ENCODE data around the gene MRPL28.
"Not testable (repeated sequence)": the region's sequence is repeated elsewhere in the genome, so short reads cannot be mapped to it uniquely, and the experiment has no call there.

The MRPL28 gene

GRCh38 chr16:399340-400019, 29.1 kb upstream of the MRPL28 start:
- no peaks in the 10 kb centered on the region for H3K27me3 ChIP-seq (ENCODE audit: insufficient read depth, low read length)
- H3K9ac ChIP-seq (ENCODE audit: low read depth, low read length) = no peak overlapping the region
- H3K9me3 ChIP-seq (ENCODE audit: insufficient read depth, low read depth, low read length) = no peaks in the 10 kb centered on the region
- no peak overlapping the region for H3K4me3 ChIP-seq (ENCODE audit: low read length)
- peaks cover 6% of the 10 kb centered on the region; the same call in 1 of the 2 replicates for H3K4me1 ChIP-seq (ENCODE audit: insufficient read depth, low read length)
- no peak overlapping the region for H3K27ac ChIP-seq (ENCODE audit: low read length)
- H3K36me3 ChIP-seq (ENCODE audit: insufficient read depth, low read depth, low read length) = peaks cover 28% of the 10 kb centered on the region

- H3K4me3 ChIP-seq (ENCODE audit: low read length) = peak overlapping the region; percentile 60; the same call in 1 of the 2 replicates
These were observed 28.4 kb upstream of the MRPL28 start for GRCh38 chr16:398561-399339.

GRCh38 chr16:397736-398332, 27.5 kb upstream of the MRPL28 start:
- Histone ChIP-seq H3K4me3 (ENCODE audit: low read length) (peak overlapping the region; percentile 60; the same call in 1 of the 2 replicates), H3K27me3 (ENCODE audit: insufficient read depth, low read length) (no peaks in the 10 kb centered on the region), H3K9me3 (ENCODE audit: insufficient read depth, low read depth, low read length) (no peaks in the 10 kb centered on the region), H3K36me3 (ENCODE audit: insufficient read depth, low read depth, low read length) (peaks cover 28% of the 10 kb centered on the region), H3K9ac (ENCODE audit: low read depth, low read length) (peak overlapping the region; percentile 48; the same call in 1 of the 2 replicates), H3K4me1 (ENCODE audit: insufficient read depth, low read length) (peaks cover 6% of the 10 kb centered on the region; the same call in 1 of the 2 replicates), H3K27ac (ENCODE audit: low read length) (no peak overlapping the region)

More at GRCh38 chr16:398561-399339, 28.4 kb upstream of the MRPL28 start:
- H3K4me1 ChIP-seq (ENCODE audit: insufficient read depth, low read length) = peaks cover 6% of the 10 kb centered on the region; the same call in 1 of the 2 replicates
- H3K9ac ChIP-seq (ENCODE audit: low read depth, low read length) = no peak overlapping the region
- H3K9me3 ChIP-seq (ENCODE audit: insufficient read depth, low read depth, low read length) = no peaks in the 10 kb centered on the region
- no peaks in the 10 kb centered on the region for H3K27me3 ChIP-seq (ENCODE audit: insufficient read depth, low read length)
- no peak overlapping the region for H3K27ac ChIP-seq (ENCODE audit: low read length)
- H3K36me3 ChIP-seq (ENCODE audit: insufficient read depth, low read depth, low read length) = peaks cover 28% of the 10 kb centered on the region

- Histone ChIP-seq H3K9ac (ENCODE audit: low read depth, low read length) (peak within 1 kb of the TSS; percentile 75), H3K4me3 (ENCODE audit: low read length) (peak within 1 kb of the TSS; percentile 74), H3K9me3 (ENCODE audit: insufficient read depth, low read depth, low read length) (peaks cover 1% of the 10 kb centered on the region; the same call in 1 of the 2 replicates), H3K27me3 (ENCODE audit: insufficient read depth, low read length) (no peaks in the 10 kb centered on the region), H3K36me3 (ENCODE audit: insufficient read depth, low read depth, low read length) (peaks cover 28% of the 10 kb centered on the region), H3K27ac (ENCODE audit: low read length) (no peak within 1 kb of the TSS), H3K4me1 (ENCODE audit: insufficient read depth, low read length) (peaks cover 6% of the 10 kb centered on the region; the same call in 1 of the 2 replicates)
These were observed 26.9 kb upstream of the MRPL28 start, which contains the start of gene NME4 for GRCh38 chr16:397135-397661. NME4 (plus strand) TSS chr16:397199; CDS start chr16:397223, 24 bp downstream.

- peak overlapping the region; percentile 75; the same call in 1 of the 2 replicates for H3K9ac ChIP-seq (ENCODE audit: low read depth, low read length)
- peaks cover 28% of the 10 kb centered on the region for H3K36me3 ChIP-seq (ENCODE audit: insufficient read depth, low read depth, low read length)
- no peak overlapping the region for H3K27ac ChIP-seq (ENCODE audit: low read length)
- H3K4me3 ChIP-seq (ENCODE audit: low read length) = peak overlapping the region; percentile 74
- no peaks in the 10 kb centered on the region for H3K27me3 ChIP-seq (ENCODE audit: insufficient read depth, low read length)
- peaks cover 5% of the 10 kb centered on the region; the same call in 1 of the 2 replicates for H3K9me3 ChIP-seq (ENCODE audit: insufficient read depth, low read depth, low read length)
- peaks cover 6% of the 10 kb centered on the region; the same call in 1 of the 2 replicates for H3K4me1 ChIP-seq (ENCODE audit: insufficient read depth, low read length)
These were observed 26.3 kb upstream of the MRPL28 start for GRCh38 chr16:396605-397004.

GRCh38 chr16:396199-396598, 25.9 kb upstream of the MRPL28 start:
- Histone ChIP-seq H3K36me3 (ENCODE audit: insufficient read depth, low read depth, low read length) (peaks cover 28% of the 10 kb centered on the region), H3K4me3 (ENCODE audit: low read length) (peak overlapping the region; percentile 74), H3K9ac (ENCODE audit: low read depth, low read length) (peak overlapping the region; percentile 75; the same call in 1 of the 2 replicates), H3K4me1 (ENCODE audit: insufficient read depth, low read length) (peaks cover 6% of the 10 kb centered on the region; the same call in 1 of the 2 replicates), H3K27ac (ENCODE audit: low read length) (no peak overlapping the region), H3K27me3 (ENCODE audit: insufficient read depth, low read length) (no peaks in the 10 kb centered on the region), H3K9me3 (ENCODE audit: insufficient read depth, low read depth, low read length) (peaks cover 5% of the 10 kb centered on the region; the same call in 1 of the 2 replicates)

- Histone ChIP-seq H3K27me3 (ENCODE audit: insufficient read depth, low read length) (no peaks in the 10 kb centered on the region), H3K27ac (ENCODE audit: low read length) (no peak overlapping the region)
These were observed 22.2 kb upstream of the MRPL28 start for GRCh38 chr16:392450-393030.

GRCh38 chr16:391885-392335, 21.6 kb upstream of the MRPL28 start:
- H3K4me3 ChIP-seq (ENCODE audit: low read length) = no peak overlapping the region
- no peak overlapping the region for H3K27ac ChIP-seq (ENCODE audit: low read length)
- peaks cover 8% of the 10 kb centered on the region for H3K4me1 ChIP-seq (ENCODE audit: insufficient read depth, low read length)
- H3K27me3 ChIP-seq (ENCODE audit: insufficient read depth, low read length) = no peaks in the 10 kb centered on the region
- no peaks in the 10 kb centered on the region for H3K36me3 ChIP-seq (ENCODE audit: insufficient read depth, low read depth, low read length)
- no peak overlapping the region for H3K9ac ChIP-seq (ENCODE audit: low read depth, low read length)
- peaks cover 5% of the 10 kb centered on the region; the same call in 1 of the 2 replicates for H3K9me3 ChIP-seq (ENCODE audit: insufficient read depth, low read depth, low read length)

More at GRCh38 chr16:392450-393030, 22.2 kb upstream of the MRPL28 start:
- Histone ChIP-seq H3K9ac (ENCODE audit: low read depth, low read length) (no peak overlapping the region), H3K36me3 (ENCODE audit: insufficient read depth, low read depth, low read length) (no peaks in the 10 kb centered on the region), H3K4me3 (ENCODE audit: low read length) (no peak overlapping the region), H3K9me3 (ENCODE audit: insufficient read depth, low read depth, low read length) (peaks cover 5% of the 10 kb centered on the region; the same call in 1 of the 2 replicates), H3K4me1 (ENCODE audit: insufficient read depth, low read length) (peaks cover 8% of the 10 kb centered on the region)

- Histone ChIP-seq H3K27ac (ENCODE audit: low read length) (no peak overlapping the region), H3K9ac (ENCODE audit: low read depth, low read length) (no peak overlapping the region), H3K36me3 (ENCODE audit: insufficient read depth, low read depth, low read length) (no peaks in the 10 kb centered on the region)
These were observed 19.0 kb upstream of the MRPL28 start for GRCh38 chr16:389352-389751.

GRCh38 chr16:387761-388666, 17.7 kb upstream of the MRPL28 start:
- not testable (repeated sequence) for H3K36me3 ChIP-seq (ENCODE audit: insufficient read depth, low read depth, low read length); H3K27me3 ChIP-seq (ENCODE audit: insufficient read depth, low read length); H3K9me3 ChIP-seq (ENCODE audit: insufficient read depth, low read depth, low read length); H3K4me3 ChIP-seq (ENCODE audit: low read length); H3K27ac ChIP-seq (ENCODE audit: low read length); H3K9ac ChIP-seq (ENCODE audit: low read depth, low read length)
- peaks cover 11% of the 10 kb centered on the region for H3K4me1 ChIP-seq (ENCODE audit: insufficient read depth, low read length)

More at GRCh38 chr16:389352-389751, 19.0 kb upstream of the MRPL28 start:
- Histone ChIP-seq H3K4me3 (ENCODE audit: low read length) (no peak overlapping the region), H3K27me3 (ENCODE audit: insufficient read depth, low read length) (no peaks in the 10 kb centered on the region), H3K4me1 (ENCODE audit: insufficient read depth, low read length) (peaks cover 2% of the 10 kb centered on the region), H3K9me3 (ENCODE audit: insufficient read depth, low read depth, low read length) (peaks cover 5% of the 10 kb centered on the region; the same call in 1 of the 2 replicates)

Measured in iPS-20b (cell line).